Activated CD8-positive, alpha-beta T cell treated with anti-CD3 and anti-CD28 coated beads, Interleukin-2, amount 10 ng/mL, durations not matched to agents 7 days and 5 days (primary cell): ENCODE measurements around the gene TOP1. TPM values are rescaled to one million over a fixed set of nuclear protein-coding genes. Genes with fewer than 3 reads are reported as not detected.

Source experiments
- ATAC-seq: fragments of 150-1000 bp; cut with Tn5 transposase; one replicate; pipeline ENCODE4 v1.10.0; 2021; ENCODE audit warnings: moderate library complexity
- CTCF ChIA-PET: fragments of 350-600 bp; sonication (Branson Sonifier 250); formaldehyde crosslinking; loops from one replicate; lab custom pipeline; 2021; ENCODE audit warnings: antibody characterized with exemption; lab: Charles Lee
- POLR2A ChIA-PET: fragments of 350-600 bp; sonication (Branson Sonifier 250); formaldehyde crosslinking; loops from one replicate; lab custom pipeline; 2021; ENCODE audit warnings: antibody characterized with exemption; lab: Charles Lee
- DNase-seq: peaks from one replicate; pipeline ENCODE4 v3.0.0-alpha.2; 2020
- H3K27ac Mint-ChIP-seq: one replicate; pipeline ENCODE4 v1.8.0; 2021; ENCODE audit warnings: mild to moderate bottlenecking, mixed read lengths
- H3K27me3 Mint-ChIP-seq: one replicate; pipeline ENCODE4 v1.8.0; 2021; ENCODE audit warnings: low read depth, mixed read lengths
- H3K36me3 Mint-ChIP-seq: one replicate; pipeline ENCODE4 v1.8.0; 2021; ENCODE audit warnings: low read depth, mixed read lengths
- H3K4me1 Mint-ChIP-seq: one replicate; pipeline ENCODE4 v1.8.0; 2021; ENCODE audit warnings: low read depth, mixed read lengths
- H3K4me3 Mint-ChIP-seq: one replicate; pipeline ENCODE4 v1.8.0; 2021; ENCODE audit warnings: mild to moderate bottlenecking, mixed read lengths
- H3K9me3 Mint-ChIP-seq: one replicate; pipeline ENCODE4 v1.8.0; 2022; ENCODE audit warnings: mixed read lengths; ENCODE audit not compliant: insufficient read depth
- total RNA-seq, 2 experiments: library from RNA; stranded (reverse); gene quantifications; one replicate each; pipeline ENCODE4 v1.2.3, GENCODE V29; 2021

TOP1 gene
- total RNA-seq, 2 experiments from 2014 or later: 89.1 to 91.5 TPM

- no peaks in the 10 kb centered on the region for H3K9me3 Mint-ChIP-seq
- no peaks in the 10 kb centered on the region for H3K27me3 Mint-ChIP-seq
- POLR2A ChIA-PET: no interaction called here
- peaks cover 57% of the 10 kb centered on the region for H3K36me3 Mint-ChIP-seq
- ATAC-seq: no peak
- no peak overlapping the region for H3K4me3 Mint-ChIP-seq
- no peak for DNase-seq
- CTCF ChIA-PET: interaction anchor here (0.7 to 9.5 kb wide), 5 partner anchors 43 to 129 kb away, joined by 3 to 225 read pairs (median 6); no protein-coding TSS in a partner anchor
- peaks cover 16% of the 10 kb centered on the region for H3K4me1 Mint-ChIP-seq
- no peak overlapping the region for H3K27ac Mint-ChIP-seq
Measured at GRCh38 chr20:41091927-41092326, 63.3 kb downstream of the TOP1 start.

- peaks cover 12% of the 10 kb centered on the region for H3K4me1 Mint-ChIP-seq
- POLR2A ChIA-PET: interaction anchor here (0.8 to 1.8 kb wide), 2 partner anchors 104 to 107 kb away, joined by 3 to 7 read pairs; no protein-coding TSS in a partner anchor
- ATAC-seq (no peak), DNase-seq (no peak)
- CTCF ChIA-PET: interaction anchor here (0.9 to 9.5 kb wide), 43 partner anchors 8 to 246 kb away, joined by 3 to 225 read pairs (median 5); partner anchors contain the start of gene LPIN3
- no peaks in the 10 kb centered on the region for H3K9me3 Mint-ChIP-seq
- H3K27me3 Mint-ChIP-seq: no peaks in the 10 kb centered on the region
- H3K4me3 Mint-ChIP-seq: no peak overlapping the region
- peak overlapping the region; percentile 34 for H3K27ac Mint-ChIP-seq
- peaks cover 56% of the 10 kb centered on the region for H3K36me3 Mint-ChIP-seq
Measured at GRCh38 chr20:41094353-41095055, 65.9 kb downstream of the TOP1 start.

- Mint-ChIP-seq H3K4me3 (no peak overlapping the region), H3K9me3 (no peaks in the 10 kb centered on the region), H3K4me1 (peaks cover 12% of the 10 kb centered on the region), H3K27me3 (no peaks in the 10 kb centered on the region), H3K27ac (no peak overlapping the region), H3K36me3 (peaks cover 61% of the 10 kb centered on the region)
- ChIA-PET CTCF (interaction anchor here (0.6 to 9.5 kb wide), 46 partner anchors 9 to 245 kb away, joined by 3 to 225 read pairs (median 5); partner anchors contain the start of gene LPIN3), POLR2A (interaction anchor here (0.8 to 1.8 kb wide), 2 partner anchors 104 to 108 kb away, joined by 3 to 7 read pairs; no protein-coding TSS in a partner anchor)
- peak; percentile 74 for DNase-seq
- ATAC-seq: peak; percentile 76
Measured at GRCh38 chr20:41095110-41095969, 66.7 kb downstream of the TOP1 start.

- H3K9me3 Mint-ChIP-seq: no peaks in the 10 kb centered on the region
- no peak for DNase-seq
- ChIA-PET CTCF (interaction anchor here (1.1 to 9.5 kb wide), 6 partner anchors 13 to 135 kb away, joined by 3 to 225 read pairs (median 4); no protein-coding TSS in a partner anchor), POLR2A (no interaction called here)
- H3K27me3 Mint-ChIP-seq: no peaks in the 10 kb centered on the region
- no peak overlapping the region for H3K4me3 Mint-ChIP-seq
- peaks cover 9% of the 10 kb centered on the region for H3K4me1 Mint-ChIP-seq
- ATAC-seq: no peak
- peaks cover 64% of the 10 kb centered on the region for H3K36me3 Mint-ChIP-seq
- H3K27ac Mint-ChIP-seq: no peak overlapping the region
Measured at GRCh38 chr20:41098703-41099250, 70.2 kb downstream of the TOP1 start.

- H3K9me3 Mint-ChIP-seq: no peaks in the 10 kb centered on the region
- DNase-seq: no peak
- ChIA-PET CTCF (interaction anchor here (1.1 to 9.5 kb wide), 3 partner anchors 35 to 137 kb away, joined by 4 to 225 read pairs (median 6); no protein-coding TSS in a partner anchor), POLR2A (interaction anchor here (0.6 kb wide), 1 partner anchor 170 kb away, joined by 3 read pairs; no protein-coding TSS in a partner anchor)
- ATAC-seq: no peak
- peaks cover 6% of the 10 kb centered on the region for H3K4me1 Mint-ChIP-seq
- H3K27me3 Mint-ChIP-seq: no peaks in the 10 kb centered on the region
- no peak overlapping the region for H3K27ac Mint-ChIP-seq
- peaks cover 68% of the 10 kb centered on the region for H3K36me3 Mint-ChIP-seq
- H3K4me3 Mint-ChIP-seq: no peak overlapping the region
Measured at GRCh38 chr20:41100001-41100480, 71.4 kb downstream of the TOP1 start.

GRCh38 chr20:41101660-41102059 lies 73.0 kb downstream of the TOP1 start:
- POLR2A ChIA-PET: no interaction called here

GRCh38 chr20:41108531-41108930 lies 79.9 kb downstream of the TOP1 start:
- Mint-ChIP-seq H3K36me3 (peaks cover 56% of the 10 kb centered on the region), H3K27me3 (no peaks in the 10 kb centered on the region), H3K9me3 (no peaks in the 10 kb centered on the region), H3K27ac (no peak overlapping the region), H3K4me1 (no peaks in the 10 kb centered on the region), H3K4me3 (no peak overlapping the region)
- CTCF ChIA-PET: interaction anchor here (0.9 to 3.4 kb wide), 4 partner anchors 14 to 228 kb away, joined by 3 to 15 read pairs (median 6); no protein-coding TSS in a partner anchor
- POLR2A ChIA-PET: no interaction called here
- ATAC-seq (no peak), DNase-seq (no peak)

More at GRCh38 chr20:41101660-41102059, 73.0 kb downstream of the TOP1 start:
- Mint-ChIP-seq H3K4me3 (no peak overlapping the region), H3K4me1 (no peaks in the 10 kb centered on the region), H3K27me3 (no peaks in the 10 kb centered on the region), H3K27ac (no peak overlapping the region), H3K36me3 (peaks cover 63% of the 10 kb centered on the region), H3K9me3 (no peaks in the 10 kb centered on the region)
- ATAC-seq (no peak), DNase-seq (no peak)
- CTCF ChIA-PET: interaction anchor here (1.7 kb wide), 1 partner anchor 15 kb away, joined by 6 read pairs; no protein-coding TSS in a partner anchor

GRCh38 chr20:41110012-41110411 lies 81.4 kb downstream of the TOP1 start:
- DNase-seq: no peak
- Mint-ChIP-seq H3K9me3 (no peaks in the 10 kb centered on the region), H3K4me3 (no peak overlapping the region), H3K27me3 (no peaks in the 10 kb centered on the region), H3K4me1 (no peaks in the 10 kb centered on the region), H3K27ac (no peak overlapping the region), H3K36me3 (peaks cover 53% of the 10 kb centered on the region)
- POLR2A ChIA-PET: no interaction called here
- no peak for ATAC-seq
- CTCF ChIA-PET: interaction anchor here (1.0 to 3.4 kb wide), 3 partner anchors 15 to 119 kb away, joined by 4 to 15 read pairs (median 5); no protein-coding TSS in a partner anchor

- ATAC-seq (no peak), DNase-seq (no peak)
- Mint-ChIP-seq H3K36me3 (peaks cover 63% of the 10 kb centered on the region), H3K4me1 (no peaks in the 10 kb centered on the region), H3K27ac (no peak overlapping the region), H3K27me3 (no peaks in the 10 kb centered on the region), H3K9me3 (no peaks in the 10 kb centered on the region), H3K4me3 (no peak overlapping the region)
- ChIA-PET POLR2A (interaction anchor here (0.7 kb wide), 1 partner anchor 49 kb away, joined by 3 read pairs; no protein-coding TSS in a partner anchor), CTCF (interaction anchor here (0.7 to 1.3 kb wide), 8 partner anchors 10 to 229 kb away, joined by 3 to 5 read pairs (median 4); no protein-coding TSS in a partner anchor)
Measured at GRCh38 chr20:41110930-41111577, 82.4 kb downstream of the TOP1 start.

- no peaks in the 10 kb centered on the region for H3K4me1 Mint-ChIP-seq
- H3K4me3 Mint-ChIP-seq: no peak overlapping the region
- CTCF ChIA-PET: interaction anchor here (0.9 to 2.2 kb wide), 6 partner anchors 10 to 228 kb away, joined by 3 to 9 read pairs (median 3); no protein-coding TSS in a partner anchor
- H3K9me3 Mint-ChIP-seq: no peaks in the 10 kb centered on the region
- H3K27ac Mint-ChIP-seq: no peak overlapping the region
- ATAC-seq (no peak), DNase-seq (no peak)
- peaks cover 66% of the 10 kb centered on the region for H3K36me3 Mint-ChIP-seq
- no peaks in the 10 kb centered on the region for H3K27me3 Mint-ChIP-seq
- POLR2A ChIA-PET: interaction anchor here (0.6 to 0.7 kb wide), 2 partner anchors 50 to 260 kb away, joined by 3 read pairs; no protein-coding TSS in a partner anchor
Measured at GRCh38 chr20:41111578-41111951, 82.9 kb downstream of the TOP1 start.
